SJSA1 (cell line): ENCODE measurements around the gene EDN2. TPM values are rescaled to one million over a fixed set of nuclear protein-coding genes. Genes with fewer than 3 reads are reported as not detected.

ENCODE experiments used
- DNase-seq, 2 experiments: peaks; one replicate each; pipeline ENCODE4 v3.0.0-alpha.2; 2015 to 2020; ENCODE audit warnings: low spot score in 2 of 2, low read depth in 1 of 2
- H3K27ac ChIP-seq: fragments of 250-450 bp; sonication (Bioruptor Pico); 2 replicates; pipeline ENCODE4 v1.5.1; 2020; ENCODE audit warnings: mild to moderate bottlenecking, moderate library complexity
- H3K27me3 ChIP-seq: fragments of 250-450 bp; sonication (Bioruptor Pico); replicated peaks from 2 replicates; pipeline ENCODE4 v1.5.1; 2020; ENCODE audit warnings: mild to moderate bottlenecking, moderate library complexity
- H3K36me3 ChIP-seq: fragments of 250-450 bp; sonication (Bioruptor Pico); 2 replicates; pipeline ENCODE4 v1.5.1; 2020; ENCODE audit warnings: mild to moderate bottlenecking
- H3K4me1 ChIP-seq: fragments of 250-450 bp; sonication (Bioruptor Pico); replicated peaks from 2 replicates; pipeline ENCODE4 v1.6.1; 2021; ENCODE audit warnings: mild to moderate bottlenecking
- H3K4me3 ChIP-seq: fragments of 250-450 bp; sonication (Bioruptor Pico); 2 replicates; pipeline ENCODE4 v1.5.1; 2020; ENCODE audit warnings: mild to moderate bottlenecking
- H3K9me3 ChIP-seq: fragments of 250-450 bp; sonication (Bioruptor Pico); replicated peaks from 2 replicates; pipeline ENCODE4 v1.5.1; 2020; ENCODE audit warnings: mild to moderate bottlenecking
- total RNA-seq: library from RNA; depleted of rRNA; stranded (reverse); fragments of >200 nt; shearing (Covaris generic); gene quantifications from 2 replicates; pipeline ENCODE4 v1.2.3, GENCODE V29; 2014

The EDN2 gene
- total RNA-seq, 1 experiment from 2014 or later, result 6.7 TPM

DNA sequence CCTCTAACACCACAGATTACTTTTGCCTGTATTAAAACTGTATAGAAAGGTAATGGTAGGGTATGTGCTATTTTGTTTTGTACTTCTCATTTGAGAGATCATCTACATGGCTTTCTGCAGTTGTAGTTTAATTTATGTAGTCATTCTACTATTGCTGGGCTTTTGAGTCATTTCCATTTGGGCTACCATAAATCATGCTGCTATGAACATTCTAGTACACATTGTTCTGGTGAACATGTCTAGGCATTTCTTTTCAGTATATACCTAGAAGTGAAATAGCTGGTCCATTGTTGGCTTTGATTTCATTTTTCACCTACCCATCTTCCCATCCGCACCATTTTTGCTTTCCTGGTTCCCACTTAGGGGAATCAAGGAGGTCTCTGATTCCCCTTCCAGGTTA lies 18.7 kb downstream of the EDN2 start:
- Histone ChIP-seq H3K4me3 (no peak overlapping the region), H3K9me3 (no peaks in the 10 kb centered on the region), H3K27me3 (no peaks in the 10 kb centered on the region), H3K27ac (no peak overlapping the region), H3K36me3 (peaks cover 26% of the 10 kb centered on the region; the same call in 1 of the 2 replicates), H3K4me1 (peaks cover 4% of the 10 kb centered on the region; the same call in 1 of the 2 replicates)
- no peak for DNase-seq

DNA sequence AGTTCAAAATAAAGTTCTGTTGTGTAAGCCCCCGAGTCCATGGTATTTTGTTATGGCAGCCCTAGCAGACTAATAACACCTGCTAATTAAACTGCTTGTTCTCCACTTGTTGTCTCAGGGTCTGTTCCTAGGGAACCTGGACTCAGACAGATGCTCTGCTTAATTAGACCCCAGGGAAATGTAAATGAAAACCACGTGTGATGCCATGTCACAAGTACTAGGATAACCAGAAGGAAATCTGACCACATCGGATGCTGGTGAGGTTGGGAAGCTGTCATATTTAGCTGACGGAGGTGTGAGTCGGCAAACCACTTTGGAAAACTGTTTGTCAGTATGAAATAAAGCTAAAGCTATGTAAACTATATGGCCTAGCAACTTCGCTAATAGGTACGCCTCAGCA lies 19.6 kb downstream of the EDN2 start:
- H3K27me3 ChIP-seq, result no peaks in the 10 kb centered on the region
- H3K4me1 ChIP-seq, result peaks cover 2% of the 10 kb centered on the region; the same call in 1 of the 2 replicates
- no peak overlapping the region for H3K4me3 ChIP-seq
- no peak overlapping the region for H3K27ac ChIP-seq
- no peak for DNase-seq
- H3K36me3 ChIP-seq, result peaks cover 29% of the 10 kb centered on the region; the same call in 1 of the 2 replicates
- H3K9me3 ChIP-seq, result no peaks in the 10 kb centered on the region

DNA sequence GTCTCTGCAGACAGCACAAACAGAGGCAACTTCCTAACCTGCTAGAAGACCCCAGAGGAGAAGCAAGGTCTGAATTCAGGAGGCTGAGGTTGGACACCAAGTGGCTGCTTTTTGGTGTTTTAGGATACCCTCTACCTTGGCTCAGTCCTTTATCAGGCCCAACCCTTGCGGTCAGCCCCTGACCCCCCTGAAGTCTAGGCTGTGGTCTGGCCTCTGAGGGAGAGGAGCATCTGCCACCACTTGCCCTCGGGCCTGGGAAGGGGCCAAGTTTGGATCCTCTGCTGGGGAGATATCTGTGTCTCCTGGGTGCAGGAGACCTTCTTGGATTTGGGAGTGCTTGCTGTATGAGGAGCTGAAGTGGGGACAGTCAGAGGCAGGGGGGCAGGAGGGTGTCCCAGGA lies 21.0 kb downstream of the EDN2 start:
- Histone ChIP-seq H3K9me3 (no peaks in the 10 kb centered on the region), H3K36me3 (peaks cover 29% of the 10 kb centered on the region; the same call in 1 of the 2 replicates), H3K4me1 (peaks cover 8% of the 10 kb centered on the region), H3K27ac (no peak overlapping the region), H3K4me3 (no peak overlapping the region), H3K27me3 (no peaks in the 10 kb centered on the region)
- no peak for DNase-seq

DNA sequence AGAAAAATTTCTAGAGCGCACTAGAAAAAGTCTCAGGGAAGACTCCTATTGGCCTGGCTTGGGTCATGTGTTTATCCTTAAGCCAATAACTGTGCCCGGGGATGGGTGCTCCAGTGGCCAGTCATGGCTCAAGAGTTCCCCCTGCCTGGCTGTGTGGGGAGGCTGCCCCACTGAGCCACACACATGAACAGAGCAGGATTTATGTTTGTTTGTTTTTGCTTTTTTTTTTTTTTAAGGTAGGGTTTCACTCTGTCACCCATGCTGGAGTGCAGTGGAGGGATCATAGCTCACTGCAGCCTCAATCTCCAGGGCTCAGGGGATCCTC lies 21.8 kb downstream of the EDN2 start:
- H3K4me1 ChIP-seq, result peaks cover 17% of the 10 kb centered on the region
- H3K36me3 ChIP-seq, result peaks cover 29% of the 10 kb centered on the region; the same call in 1 of the 2 replicates
- H3K4me3 ChIP-seq, result no peak overlapping the region
- no peak for DNase-seq
- H3K27me3 ChIP-seq, result no peaks in the 10 kb centered on the region
- no peak overlapping the region for H3K27ac ChIP-seq
- H3K9me3 ChIP-seq, result no peaks in the 10 kb centered on the region

DNA sequence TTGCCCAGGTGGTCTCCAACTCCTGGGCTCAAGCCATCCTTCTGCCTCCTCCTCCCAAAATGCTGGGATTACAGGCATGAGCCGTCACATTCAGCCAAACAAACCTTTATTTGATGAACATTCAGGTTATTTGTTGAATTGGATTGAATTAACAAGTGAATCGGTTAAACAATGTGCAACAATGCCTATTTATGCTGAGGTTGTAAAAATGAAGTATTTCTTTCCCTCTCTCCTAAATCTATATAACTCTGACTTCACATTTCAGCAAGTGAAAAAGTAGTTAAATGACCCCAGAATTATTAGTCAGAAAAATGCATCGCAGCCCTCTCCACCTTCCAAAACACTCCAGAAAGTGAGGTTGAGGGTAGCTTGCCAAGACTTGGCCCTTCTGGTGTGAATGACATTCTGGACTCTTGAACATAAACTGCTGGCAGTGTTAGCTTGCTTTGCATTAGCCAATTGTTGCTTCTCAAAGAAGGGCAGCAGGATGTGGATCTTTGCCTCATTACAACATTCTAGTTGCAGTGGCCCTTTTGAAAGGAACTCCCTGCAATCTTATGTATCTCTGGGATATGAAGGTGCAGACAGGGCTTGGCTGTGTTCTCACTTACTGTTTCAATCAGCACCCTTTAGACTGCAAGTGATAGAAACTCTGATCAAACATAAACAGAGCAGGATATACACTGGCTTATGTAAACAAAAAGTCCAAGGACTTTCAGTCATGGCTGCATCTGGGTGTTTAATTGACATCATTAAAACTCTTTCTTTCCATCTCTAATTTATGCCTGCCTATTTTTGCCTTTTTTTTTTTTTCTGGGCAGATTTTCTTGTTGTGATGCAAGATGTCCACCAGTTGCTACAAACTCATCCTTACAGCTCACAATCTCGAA lies 22.4 kb downstream of the EDN2 start:
- H3K27me3 ChIP-seq, result no peaks in the 10 kb centered on the region
- H3K27ac ChIP-seq, result no peak overlapping the region
- no peaks in the 10 kb centered on the region for H3K9me3 ChIP-seq
- peaks cover 19% of the 10 kb centered on the region for H3K4me1 ChIP-seq
- peaks cover 29% of the 10 kb centered on the region; the same call in 1 of the 2 replicates for H3K36me3 ChIP-seq
- no peak for DNase-seq
- no peak overlapping the region for H3K4me3 ChIP-seq

DNA sequence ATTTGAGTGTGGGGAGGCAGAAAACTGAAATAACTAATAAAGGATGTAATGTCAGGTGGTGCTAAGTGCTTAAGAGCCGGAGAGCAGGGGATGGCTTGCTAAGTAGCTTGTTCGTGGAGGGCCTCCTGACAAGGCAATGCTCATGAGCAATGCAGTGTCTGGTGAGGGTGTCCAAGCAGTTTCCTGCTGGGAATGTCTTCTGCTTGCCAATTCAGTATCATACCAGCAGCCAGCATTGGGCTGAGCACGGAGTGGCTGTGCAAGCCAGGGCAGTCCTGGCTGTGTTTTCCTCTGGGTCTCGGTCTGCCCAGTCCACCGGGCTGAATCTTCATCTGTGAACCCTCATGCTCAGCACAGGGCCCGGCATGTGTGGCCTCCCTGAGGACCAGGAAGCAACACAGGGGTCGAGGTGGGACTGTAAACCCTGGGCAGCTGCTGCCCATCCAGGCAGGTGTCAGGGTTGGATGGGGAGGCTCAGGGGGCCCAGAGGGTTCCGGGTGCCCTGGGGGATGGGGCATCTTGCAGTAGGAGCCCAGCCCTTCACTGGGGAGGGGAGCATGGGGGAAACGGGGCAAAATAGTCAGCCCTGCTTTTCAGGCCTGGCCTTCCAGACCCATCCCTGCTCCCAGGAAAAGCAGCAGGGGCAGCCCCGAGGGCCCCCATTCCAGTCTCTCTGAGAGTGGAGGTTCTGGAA lies 27.5 kb downstream of the EDN2 start:
- peaks cover 14% of the 10 kb centered on the region; the same call in 1 of the 2 replicates for H3K36me3 ChIP-seq
- H3K27me3 ChIP-seq, result no peaks in the 10 kb centered on the region
- DNase-seq, result no peak
- no peaks in the 10 kb centered on the region for H3K9me3 ChIP-seq
- no peak overlapping the region for H3K4me3 ChIP-seq
- peaks cover 25% of the 10 kb centered on the region for H3K4me1 ChIP-seq
- H3K27ac ChIP-seq, result no peak overlapping the region

DNA sequence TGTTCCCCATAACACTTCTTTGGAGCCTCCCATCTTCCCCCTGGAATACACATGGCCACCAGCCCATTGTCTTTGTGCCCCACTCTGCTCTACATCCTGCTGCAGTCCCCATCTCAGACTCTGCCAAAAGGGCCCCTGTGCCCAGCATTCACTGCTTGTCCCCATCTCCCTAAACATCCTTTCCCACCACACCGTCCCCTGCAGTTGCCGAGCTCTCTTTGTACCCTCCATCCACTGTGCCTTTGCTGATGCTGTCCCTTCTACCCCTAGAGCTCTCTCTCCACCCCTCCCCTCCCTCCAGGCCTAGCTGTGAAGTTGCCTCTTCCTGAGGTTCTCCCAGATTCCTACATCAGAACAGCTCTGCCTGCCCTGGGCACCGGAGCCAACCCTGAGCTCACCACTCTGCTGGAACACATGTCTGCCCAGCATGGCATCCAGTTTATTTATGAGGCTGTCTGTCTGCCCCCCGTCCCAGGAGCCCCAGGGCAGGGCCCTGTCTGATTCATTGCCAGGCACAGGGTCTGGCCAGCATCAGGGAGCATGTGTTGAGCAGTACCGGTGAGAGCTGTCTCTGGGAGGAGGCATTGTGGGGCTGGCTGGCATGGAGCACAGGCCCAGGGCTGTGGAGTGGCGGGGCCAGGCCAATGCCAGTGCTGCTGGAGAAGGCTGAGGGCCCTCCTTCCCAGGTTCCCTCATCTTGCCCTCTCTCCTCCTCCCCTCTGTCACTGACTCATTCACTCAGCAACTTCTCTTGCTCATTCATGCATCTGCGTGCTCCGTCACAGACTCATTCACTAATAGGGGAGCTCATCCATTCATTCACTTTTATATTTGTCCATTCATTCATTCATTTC lies 28.8 kb downstream of the EDN2 start:
- DNase-seq, result no peak
- H3K4me3 ChIP-seq, result no peak overlapping the region
- H3K27me3 ChIP-seq, result no peaks in the 10 kb centered on the region
- no peak overlapping the region for H3K27ac ChIP-seq
- H3K36me3 ChIP-seq, result peaks cover 3% of the 10 kb centered on the region; the same call in 1 of the 2 replicates
- H3K4me1 ChIP-seq, result peaks cover 25% of the 10 kb centered on the region
- no peaks in the 10 kb centered on the region for H3K9me3 ChIP-seq

DNA sequence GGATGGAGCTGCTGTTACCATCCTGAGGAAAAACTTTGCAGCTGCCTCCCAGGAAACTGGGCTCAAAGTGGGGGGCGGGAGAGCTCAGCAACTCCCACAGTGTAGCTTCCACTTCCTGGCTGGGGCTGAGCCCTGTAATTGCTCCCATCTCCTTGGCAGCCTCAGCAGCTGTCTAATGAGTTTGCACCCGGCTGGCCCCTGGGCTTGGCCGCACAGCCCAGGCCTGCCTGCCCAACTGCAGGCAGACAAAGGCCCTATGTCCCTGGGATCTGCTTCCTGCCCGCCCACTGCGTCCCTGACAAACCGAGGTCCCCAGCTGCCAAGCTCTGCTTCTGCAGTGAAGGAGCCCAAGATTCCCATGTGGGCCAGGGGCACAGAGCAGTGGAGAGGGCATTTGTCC lies 30.1 kb downstream of the EDN2 start:
- H3K4me1 ChIP-seq, result peaks cover 25% of the 10 kb centered on the region

DNA sequence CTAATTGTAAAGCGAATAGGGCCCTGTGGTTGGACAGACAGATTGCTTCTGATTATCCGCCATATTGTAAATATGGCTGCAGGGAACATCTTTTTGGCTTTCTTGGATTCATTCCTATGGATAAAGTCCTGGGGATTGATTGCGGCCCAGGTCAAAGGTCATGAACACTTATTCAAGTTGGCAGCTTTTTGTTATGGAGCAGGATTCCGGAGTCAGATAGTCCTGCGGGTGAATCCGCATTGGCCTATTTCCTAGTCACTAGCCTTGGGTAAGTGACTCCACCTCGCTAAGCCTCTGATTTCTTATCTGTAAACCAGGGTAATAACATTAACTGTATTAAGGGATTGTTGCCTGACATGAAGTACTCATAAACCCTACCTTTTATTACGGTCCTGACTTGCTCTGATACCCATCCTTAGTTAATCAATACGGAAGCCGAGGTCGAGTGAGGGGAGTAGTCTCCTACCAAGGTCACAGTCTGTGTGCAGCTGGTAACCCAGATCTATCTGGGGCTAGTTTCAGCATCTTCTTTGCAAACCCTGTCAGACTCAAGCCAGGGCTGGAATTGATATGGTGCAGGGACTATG lies 31.7 kb downstream of the EDN2 start:
- DNase-seq, result no peak
- peaks cover 12% of the 10 kb centered on the region for H3K4me1 ChIP-seq
- H3K27me3 ChIP-seq, result no peaks in the 10 kb centered on the region

More for the DNA sequence above, 30.1 kb downstream of the EDN2 start:
- no peaks in the 10 kb centered on the region; the same call in 1 of the 2 replicates for H3K36me3 ChIP-seq
- no peak overlapping the region for H3K27ac ChIP-seq
- H3K9me3 ChIP-seq, result no peaks in the 10 kb centered on the region
- H3K27me3 ChIP-seq, result no peaks in the 10 kb centered on the region
- DNase-seq, result no peak
- H3K4me3 ChIP-seq, result no peak overlapping the region

DNA sequence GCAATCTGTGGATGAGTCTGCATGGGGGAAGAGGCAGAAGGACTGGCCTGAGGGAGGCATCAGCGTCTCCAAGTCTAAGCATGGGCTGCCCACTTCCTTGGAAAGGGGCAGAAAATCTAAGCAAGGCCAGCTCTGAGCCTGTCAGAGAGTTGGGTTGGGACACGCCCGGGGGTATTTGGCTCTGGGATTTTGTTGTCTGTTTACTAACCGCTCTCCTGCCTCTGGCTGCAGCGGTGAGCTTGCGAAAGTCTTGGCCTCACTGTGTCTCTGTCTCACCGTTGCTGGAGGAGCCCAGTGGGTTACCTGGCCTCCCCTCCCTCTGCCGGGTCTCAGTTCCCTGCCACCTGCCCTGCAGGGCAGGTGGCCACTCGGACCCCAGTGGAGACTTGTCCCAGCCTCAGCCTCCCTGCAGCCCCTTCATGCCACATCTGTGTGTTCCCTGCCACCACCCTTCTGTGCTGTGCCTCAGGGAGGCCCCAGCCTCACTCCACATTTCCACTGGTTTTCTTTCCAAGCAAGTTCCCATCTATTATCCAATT lies 33.7 kb downstream of the EDN2 start:
- Histone ChIP-seq H3K4me3 (no peak overlapping the region), H3K36me3 (peaks cover 8% of the 10 kb centered on the region; the same call in 1 of the 2 replicates), H3K4me1 (peaks cover 2% of the 10 kb centered on the region), H3K27ac (no peak overlapping the region), H3K27me3 (no peaks in the 10 kb centered on the region), H3K9me3 (no peaks in the 10 kb centered on the region)
- no peak for DNase-seq

More for the DNA sequence above, 31.7 kb downstream of the EDN2 start:
- no peak overlapping the region for H3K27ac ChIP-seq
- H3K4me3 ChIP-seq, result no peak overlapping the region
- peaks cover under 1% of the 10 kb centered on the region; the same call in 1 of the 2 replicates for H3K36me3 ChIP-seq
- no peaks in the 10 kb centered on the region for H3K9me3 ChIP-seq

DNA sequence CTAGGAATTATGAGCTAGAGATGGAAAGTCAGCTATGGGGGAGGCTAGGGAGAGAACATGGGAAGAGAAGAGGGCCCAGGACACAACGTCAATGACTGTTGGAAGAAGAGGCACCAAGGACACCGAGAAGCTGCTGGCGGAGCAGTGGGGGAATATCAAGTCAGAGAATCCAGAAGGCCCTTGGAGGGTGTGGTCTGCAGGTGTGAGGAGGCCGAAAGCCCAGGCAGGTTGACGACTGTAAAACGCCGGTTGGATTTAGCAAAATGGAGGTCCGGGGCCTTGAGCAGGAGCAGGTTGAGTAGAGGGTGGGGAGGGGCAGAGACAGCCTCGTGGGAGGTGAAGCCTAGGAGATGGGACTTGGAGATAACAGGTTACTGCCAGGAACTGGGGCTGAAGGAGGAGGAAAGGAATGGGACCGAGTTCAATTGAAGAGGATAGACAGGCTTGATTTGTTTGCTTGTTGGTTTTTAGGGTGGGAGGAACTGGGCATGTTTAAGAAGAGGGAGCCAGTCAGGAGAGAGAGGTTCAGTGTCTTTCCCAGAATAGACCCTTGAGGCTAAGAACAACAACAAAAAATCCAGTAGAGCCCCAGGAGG lies 35.1 kb downstream of the EDN2 start:
- no peaks in the 10 kb centered on the region; the same call in 1 of the 2 replicates for H3K4me1 ChIP-seq
- peaks cover 19% of the 10 kb centered on the region for H3K36me3 ChIP-seq
- H3K27me3 ChIP-seq, result no peaks in the 10 kb centered on the region
- no peak overlapping the region for H3K4me3 ChIP-seq
- DNase-seq, result no peak
- no peak overlapping the region for H3K27ac ChIP-seq
- H3K9me3 ChIP-seq, result peaks cover 3% of the 10 kb centered on the region; the same call in 1 of the 2 replicates

DNA sequence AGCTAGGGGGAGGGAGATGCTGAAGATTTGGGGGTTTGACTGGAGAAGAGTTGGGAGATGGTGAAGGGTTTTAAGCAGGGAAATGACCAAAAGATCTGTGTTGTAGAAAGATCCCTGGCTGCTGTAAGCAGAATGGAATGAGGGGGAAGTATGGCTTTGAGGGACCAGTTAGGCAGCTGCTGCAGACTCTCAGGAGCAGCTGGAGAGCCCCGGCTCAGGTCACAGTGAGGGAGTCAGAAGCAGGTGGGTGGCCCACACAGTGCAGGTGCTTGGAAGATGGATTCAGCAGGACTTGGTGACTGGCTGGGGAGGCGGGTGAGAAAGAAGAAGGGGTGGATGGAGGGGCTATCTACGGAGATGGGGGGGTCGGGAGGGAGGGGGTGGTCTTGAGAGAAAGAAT lies 35.7 kb downstream of the EDN2 start:
- Histone ChIP-seq H3K27ac (no peak overlapping the region), H3K4me3 (no peak overlapping the region), H3K9me3 (peaks cover 8% of the 10 kb centered on the region; the same call in 1 of the 2 replicates), H3K27me3 (no peaks in the 10 kb centered on the region), H3K4me1 (no peaks in the 10 kb centered on the region; the same call in 1 of the 2 replicates), H3K36me3 (peaks cover 25% of the 10 kb centered on the region)
- no peak for DNase-seq
